MM.1S (cell line): ENCODE data around the gene ZBTB7C.

ENCODE experiments used
- EZH2 ChIP-seq: fragments of 300-600 bp; sonication (generic); optimal IDR thresholded peaks from 2 replicates; pipeline ENCODE3; 2017; ENCODE audit warnings: low read depth, mild to moderate bottlenecking, antibody characterized with exemption, low read length, mixed read lengths
- TF ChIP-seq, protein P1 (sequence below): fragments of 300-600 bp; sonication (generic); IDR thresholded peaks from 2 replicates; pipeline ENCODE4 v1.5.1; 2016; ENCODE audit warnings: antibody characterized with exemption, low read length, mixed read lengths

- no peak for TF ChIP-seq EZH2
- TF ChIP-seq, protein P1, sequence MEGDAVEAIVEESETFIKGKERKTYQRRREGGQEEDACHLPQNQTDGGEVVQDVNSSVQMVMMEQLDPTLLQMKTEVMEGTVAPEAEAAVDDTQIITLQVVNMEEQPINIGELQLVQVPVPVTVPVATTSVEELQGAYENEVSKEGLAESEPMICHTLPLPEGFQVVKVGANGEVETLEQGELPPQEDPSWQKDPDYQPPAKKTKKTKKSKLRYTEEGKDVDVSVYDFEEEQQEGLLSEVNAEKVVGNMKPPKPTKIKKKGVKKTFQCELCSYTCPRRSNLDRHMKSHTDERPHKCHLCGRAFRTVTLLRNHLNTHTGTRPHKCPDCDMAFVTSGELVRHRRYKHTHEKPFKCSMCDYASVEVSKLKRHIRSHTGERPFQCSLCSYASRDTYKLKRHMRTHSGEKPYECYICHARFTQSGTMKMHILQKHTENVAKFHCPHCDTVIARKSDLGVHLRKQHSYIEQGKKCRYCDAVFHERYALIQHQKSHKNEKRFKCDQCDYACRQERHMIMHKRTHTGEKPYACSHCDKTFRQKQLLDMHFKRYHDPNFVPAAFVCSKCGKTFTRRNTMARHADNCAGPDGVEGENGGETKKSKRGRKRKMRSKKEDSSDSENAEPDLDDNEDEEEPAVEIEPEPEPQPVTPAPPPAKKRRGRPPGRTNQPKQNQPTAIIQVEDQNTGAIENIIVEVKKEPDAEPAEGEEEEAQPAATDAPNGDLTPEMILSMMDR, result no peak
These were observed 274.6 kb downstream of the ZBTB7C start for GRCh38 chr18:48134609-48135008.
